ENCODE results near the gene PTPN3. TPM values are rescaled to one million over a fixed set of nuclear protein-coding genes. Genes with fewer than 3 reads are reported as not detected.

The PTPN3 gene
- total and polyA plus RNA-seq, 10 of the 15 experiments (the other 5 are each of a cell fraction or from before 2014, with no cell fraction given), result 0.18 to 1.3 (median 0.39) TPM

- no peak for TF ChIP-seq ZBTB33 (IDR thresholded peaks at IDR 0.05)
- TF ChIP-seq REST (IDR thresholded peaks at IDR 0.05; ENCODE audit: low read depth, low read length), result no peak
- no peak for TF ChIP-seq KDM1A (IDR thresholded peaks at IDR 0.05; ENCODE audit: borderline replicate concordance)
- no peak for TF ChIP-seq STAT1 (conservative IDR thresholded peaks at IDR 0.05)
- TF ChIP-seq EP300 (IDR thresholded peaks at IDR 0.05; ENCODE audit: borderline replicate concordance in 1 of 2, control insufficient read depth in 1 of 2, low read depth in 2 of 2, low read length in 2 of 2), result no peak
Measured at GRCh38 chr9:109453210-109453842, 44.8 kb downstream of the PTPN3 start (continued).

All from GM12878 (cell line).